GM10847 (cell line): Measurements from ENCODE around the gene IFNE.

ENCODE experiments used
- POLR2A ChIP-seq: IDR thresholded peaks from 2 replicates; pipeline ENCODE4 v1.6.1; 2011; ENCODE audit not compliant: insufficient read length; ENCODE audit errors: extremely low read depth

The IFNE gene

GRCh38 chr9:21455320-21455719 is 26.8 kb downstream of the IFNE start:
- TF ChIP-seq POLR2A = no peak

GRCh38 chr9:21454149-21454548 is 28.0 kb downstream of the IFNE start:
- no peak for TF ChIP-seq POLR2A

- no peak for TF ChIP-seq POLR2A
These were observed 29.4 kb downstream of the IFNE start for GRCh38 chr9:21452681-21453080.

- no peak for TF ChIP-seq POLR2A
These were observed 31.2 kb downstream of the IFNE start for GRCh38 chr9:21450733-21451394.

GRCh38 chr9:21443849-21444625 is 38.1 kb downstream of the IFNE start:
- no peak for TF ChIP-seq POLR2A

- no peak for TF ChIP-seq POLR2A
These were observed 42.0 kb downstream of the IFNE start, which contains the start of gene IFNA1 for GRCh38 chr9:21440139-21440538. Gene IFNA1 (plus strand): TSS chr9:21440439. CDS start chr9:21440508, 69 bp downstream.

GRCh38 chr9:21434202-21435014 is 47.7 kb downstream of the IFNE start:
- TF ChIP-seq POLR2A = no peak

- no peak for TF ChIP-seq POLR2A
These were observed 49.3 kb downstream of the IFNE start for GRCh38 chr9:21432672-21433425.
